ENCODE results near the gene MRM2. TPM values are rescaled to one million over a fixed set of nuclear protein-coding genes. Genes with fewer than 3 reads are reported as not detected.

The MRM2 gene
- polyA plus RNA-seq, 1 donor: 21.0 TPM

GRCh38 chr7:2266911-2267310 is 24.9 kb upstream of the MRM2 start:
- DNase-seq (ENCODE audit: low read depth): no peak

DNA sequence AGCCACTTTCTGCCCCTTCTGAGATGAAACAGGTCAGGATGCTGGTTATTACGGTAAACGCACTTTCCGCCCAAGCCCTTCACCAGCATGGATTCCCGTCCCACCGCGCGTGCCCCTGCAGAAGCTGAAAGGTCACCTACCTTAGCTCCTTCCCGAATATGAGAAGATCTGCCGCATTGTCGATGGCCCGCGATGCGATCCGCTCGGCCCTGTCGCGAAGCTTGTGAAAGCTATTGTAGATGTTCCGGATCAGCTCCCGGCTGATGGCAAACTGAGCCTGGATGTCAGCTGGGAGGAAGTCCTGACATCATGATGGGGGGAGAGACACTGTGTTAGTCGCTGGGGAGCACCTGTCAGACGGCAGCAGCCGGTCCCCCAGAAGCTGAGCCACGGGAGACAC is 22.2 kb upstream of the MRM2 start:
- DNase-seq (ENCODE audit: low read depth): no peak

- no peak for DNase-seq (ENCODE audit: low read depth)
Measured at GRCh38 chr7:2263176-2263575, 21.2 kb upstream of the MRM2 start.

GRCh38 chr7:2261611-2262010 is 19.6 kb upstream of the MRM2 start:
- no peak for DNase-seq (ENCODE audit: low read depth)

DNA sequence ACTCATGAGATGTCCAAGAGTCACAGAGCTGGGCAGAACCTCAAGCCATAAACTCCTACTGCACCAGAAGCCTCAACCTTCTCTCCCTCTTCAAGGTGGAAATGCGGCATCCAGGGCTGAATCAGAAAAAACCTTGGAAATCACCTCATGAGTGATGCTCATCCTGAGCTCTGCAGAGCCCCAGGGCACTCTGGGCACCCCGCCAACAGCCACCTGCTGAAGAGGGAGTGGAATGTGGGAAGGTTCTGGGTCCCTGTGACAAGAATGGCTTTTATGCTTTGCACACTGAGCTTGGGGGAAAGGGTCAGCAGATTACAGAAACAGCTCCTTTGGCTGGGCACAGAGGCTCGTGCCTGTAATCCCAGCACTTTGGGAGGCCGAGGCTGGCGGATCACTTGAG is 18.8 kb upstream of the MRM2 start:
- no peak for DNase-seq (ENCODE audit: low read depth)

DNA sequence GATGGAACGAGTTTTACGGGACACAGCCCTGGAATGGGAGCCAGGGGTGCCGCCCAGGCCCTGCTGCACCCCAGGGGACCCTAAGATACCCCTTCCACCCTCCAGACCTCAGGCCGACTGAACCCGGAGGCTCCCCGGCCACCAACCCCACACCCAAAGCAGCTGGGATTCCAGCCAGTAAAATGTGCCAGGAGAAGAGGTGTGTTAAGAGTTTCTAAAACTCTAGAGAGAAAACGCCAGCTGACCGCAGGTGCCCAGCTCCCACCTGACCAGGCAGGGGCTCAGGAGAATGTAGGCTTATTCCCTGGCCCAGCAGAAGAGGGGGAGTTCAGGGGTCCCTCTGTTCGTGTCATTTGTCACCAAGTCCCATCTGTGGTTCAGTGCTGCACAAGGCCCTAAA is 17.5 kb upstream of the MRM2 start:
- DNase-seq (ENCODE audit: low read depth): no peak

DNA sequence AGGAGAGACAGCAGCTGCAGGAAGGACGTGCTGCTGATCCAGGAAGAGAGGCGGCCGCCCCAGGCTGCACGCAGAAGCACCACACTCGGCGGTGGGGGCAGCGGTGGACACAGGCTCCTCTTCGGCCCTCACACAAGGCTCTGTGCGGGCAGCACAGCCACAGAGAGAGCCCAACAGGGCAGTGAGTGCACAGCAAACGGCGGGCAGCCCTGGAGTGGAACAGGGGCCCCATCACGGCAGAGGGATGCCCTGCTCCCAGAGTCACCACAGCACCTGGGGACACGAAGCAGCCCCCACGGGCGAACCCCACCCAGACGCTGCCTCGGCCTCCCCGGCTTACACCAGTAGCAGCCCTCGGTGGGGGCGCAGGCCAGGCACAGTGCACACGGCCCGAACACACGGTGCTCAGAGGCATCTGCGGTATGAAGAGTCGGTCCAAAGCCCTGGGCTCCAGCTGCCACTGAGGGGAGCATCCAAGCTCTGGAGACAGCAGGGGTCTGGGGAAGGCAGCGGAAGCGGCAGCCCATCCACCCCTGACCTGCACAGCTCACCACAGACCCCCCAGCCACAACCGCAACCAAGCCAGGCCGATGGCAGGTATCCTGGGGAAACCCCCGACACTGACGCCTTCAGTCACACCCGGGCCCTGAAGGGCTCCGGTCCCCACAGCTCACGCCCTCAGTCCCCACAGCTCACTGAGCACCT is 16.8 kb upstream of the MRM2 start:
- no peak for DNase-seq (ENCODE audit: low read depth)

- DNase-seq (ENCODE audit: low read depth): no peak
Measured at GRCh38 chr7:2257651-2258050, 15.6 kb upstream of the MRM2 start.

DNA sequence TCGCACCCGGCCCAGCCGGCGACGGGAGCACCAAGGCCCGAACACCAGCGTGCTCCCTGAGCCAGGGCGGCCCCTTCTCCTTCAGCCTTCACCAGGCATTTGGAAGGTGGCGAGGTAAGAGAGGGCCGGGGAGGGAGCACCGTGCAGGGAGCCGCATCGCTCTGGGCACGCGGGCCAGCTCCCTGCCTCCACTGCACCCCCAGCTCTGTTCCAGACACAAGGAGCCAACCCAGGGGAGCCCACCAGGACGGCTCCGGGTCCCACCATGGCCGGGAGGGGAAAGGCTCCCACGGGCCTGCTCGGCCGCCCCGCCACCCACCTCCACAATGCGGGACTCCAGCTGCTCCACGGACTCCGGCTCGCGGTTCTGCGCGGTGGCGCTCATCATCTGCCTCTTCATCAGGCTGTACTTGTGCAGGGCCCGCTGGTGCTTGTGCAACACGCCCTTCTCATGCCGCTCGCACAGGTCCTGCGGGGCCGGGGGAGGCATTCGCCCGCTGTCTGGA is 15.1 kb upstream of the MRM2 start:
- no peak for DNase-seq (ENCODE audit: low read depth)

GRCh38 chr7:2256306-2257045 is 14.5 kb upstream of the MRM2 start:
- DNase-seq (ENCODE audit: low read depth): no peak

DNA sequence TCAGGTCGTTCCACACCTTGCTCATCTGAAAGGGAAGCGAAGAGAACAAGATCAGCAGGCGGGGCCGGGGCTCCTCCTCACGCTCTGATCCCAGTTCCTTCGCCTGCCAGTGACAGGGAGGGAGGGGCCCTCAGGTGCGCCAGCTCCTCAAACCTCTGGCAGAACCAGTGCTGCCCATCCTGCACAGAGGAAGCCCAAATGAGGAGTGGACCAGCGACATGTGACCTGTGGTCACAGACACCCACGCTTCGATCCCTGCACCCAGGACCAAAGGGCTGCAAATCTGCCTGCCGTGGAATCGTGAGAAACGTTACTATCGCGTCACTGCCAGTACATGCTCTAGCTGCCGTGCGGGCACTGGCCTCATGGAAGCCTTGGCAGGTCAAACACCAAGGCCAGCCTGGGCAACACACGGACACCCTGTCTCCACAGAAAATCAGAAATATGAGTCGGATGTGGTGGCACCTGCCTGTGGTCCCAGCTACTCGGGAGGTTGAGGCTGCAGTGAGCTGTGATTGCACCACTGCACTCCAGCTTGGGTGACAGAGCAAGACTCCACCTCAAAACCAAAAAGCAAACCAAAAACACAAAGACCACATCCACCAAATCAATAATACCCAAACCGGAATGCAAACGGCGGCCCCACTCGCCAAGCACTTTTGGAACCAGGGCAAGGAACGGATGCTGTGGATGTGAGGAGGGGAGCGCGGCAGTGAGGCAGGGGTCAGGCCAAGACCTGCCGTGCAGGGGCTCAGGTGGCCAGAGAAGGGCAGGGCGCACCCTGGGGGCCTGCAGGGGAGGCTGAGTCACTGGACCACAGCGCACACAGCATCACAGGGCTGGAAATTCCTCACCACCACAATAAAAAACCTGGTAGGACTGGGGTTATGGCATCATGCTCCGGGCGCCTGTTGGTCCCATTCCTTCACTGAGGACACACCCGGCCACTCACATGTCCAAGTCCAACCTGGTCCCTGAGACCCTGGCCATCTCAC is 13.4 kb upstream of the MRM2 start:
- DNase-seq (ENCODE audit: low read depth): no peak

DNA sequence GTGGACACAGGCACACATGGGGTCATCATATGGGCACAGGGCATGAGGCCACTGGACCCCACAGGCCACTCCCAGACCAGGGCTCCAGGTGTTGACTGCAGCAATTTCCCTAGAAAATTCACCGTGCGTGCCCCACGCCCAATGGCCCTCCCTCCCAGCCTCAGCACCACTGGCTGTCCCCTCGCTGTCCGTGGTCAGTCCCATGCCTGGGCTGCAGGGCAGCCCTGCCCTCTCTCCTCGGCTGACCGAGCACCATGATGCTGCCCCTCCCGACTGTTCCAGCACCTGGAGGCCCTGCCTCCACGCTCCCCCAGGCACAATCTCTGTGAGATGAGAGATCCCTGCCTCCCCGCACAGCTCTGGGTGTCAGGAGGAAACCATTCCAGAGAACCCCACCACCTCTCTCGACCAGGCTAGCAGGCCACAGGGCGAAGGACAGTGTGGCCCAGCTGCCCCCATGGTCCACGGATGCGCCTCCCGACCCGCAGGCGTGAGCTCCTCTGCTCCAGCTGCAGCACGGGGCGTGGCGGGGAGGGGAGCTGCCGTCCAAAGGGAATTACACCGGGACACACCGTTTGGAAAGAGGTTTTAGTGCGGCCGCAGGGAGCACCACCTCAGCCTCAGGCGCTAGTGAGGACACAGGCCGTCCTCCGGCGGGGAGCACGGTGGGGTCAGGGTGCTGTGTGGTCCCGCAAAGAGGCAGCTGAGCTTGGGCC is 12.6 kb upstream of the MRM2 start:
- no peak for DNase-seq (ENCODE audit: low read depth)

GRCh38 chr7:2253525-2254244 is 11.7 kb upstream of the MRM2 start:
- no peak for DNase-seq (ENCODE audit: low read depth)

GRCh38 chr7:2253021-2253420 is 11.0 kb upstream of the MRM2 start:
- DNase-seq (ENCODE audit: low read depth): no peak

GRCh38 chr7:2251841-2252771 is 10.1 kb upstream of the MRM2 start:
- no peak for DNase-seq (ENCODE audit: low read depth)

DNA sequence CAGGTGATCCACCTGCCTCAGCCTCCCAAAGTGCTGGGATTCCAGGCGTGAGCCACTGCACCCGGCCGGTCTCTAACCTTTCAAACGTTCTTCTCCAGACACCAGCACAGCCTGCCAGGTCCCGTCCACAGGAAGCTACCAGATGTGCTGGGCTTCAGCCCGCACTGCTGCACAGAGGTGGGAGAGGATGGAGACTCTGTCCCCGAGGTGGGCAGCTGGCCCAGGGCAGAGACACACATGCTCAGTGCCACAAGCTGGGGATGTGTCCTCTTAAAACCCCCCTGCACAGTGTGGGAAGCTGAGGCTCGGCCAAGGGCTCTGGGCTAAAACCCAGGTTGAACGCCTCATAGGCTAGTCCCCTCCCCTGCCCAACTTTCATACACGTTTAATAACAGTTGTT is 9.4 kb upstream of the MRM2 start:
- no peak for DNase-seq (ENCODE audit: low read depth)

GRCh38 chr7:2249744-2250323 is 7.8 kb upstream of the MRM2 start:
- no peak for DNase-seq (ENCODE audit: low read depth)

DNA sequence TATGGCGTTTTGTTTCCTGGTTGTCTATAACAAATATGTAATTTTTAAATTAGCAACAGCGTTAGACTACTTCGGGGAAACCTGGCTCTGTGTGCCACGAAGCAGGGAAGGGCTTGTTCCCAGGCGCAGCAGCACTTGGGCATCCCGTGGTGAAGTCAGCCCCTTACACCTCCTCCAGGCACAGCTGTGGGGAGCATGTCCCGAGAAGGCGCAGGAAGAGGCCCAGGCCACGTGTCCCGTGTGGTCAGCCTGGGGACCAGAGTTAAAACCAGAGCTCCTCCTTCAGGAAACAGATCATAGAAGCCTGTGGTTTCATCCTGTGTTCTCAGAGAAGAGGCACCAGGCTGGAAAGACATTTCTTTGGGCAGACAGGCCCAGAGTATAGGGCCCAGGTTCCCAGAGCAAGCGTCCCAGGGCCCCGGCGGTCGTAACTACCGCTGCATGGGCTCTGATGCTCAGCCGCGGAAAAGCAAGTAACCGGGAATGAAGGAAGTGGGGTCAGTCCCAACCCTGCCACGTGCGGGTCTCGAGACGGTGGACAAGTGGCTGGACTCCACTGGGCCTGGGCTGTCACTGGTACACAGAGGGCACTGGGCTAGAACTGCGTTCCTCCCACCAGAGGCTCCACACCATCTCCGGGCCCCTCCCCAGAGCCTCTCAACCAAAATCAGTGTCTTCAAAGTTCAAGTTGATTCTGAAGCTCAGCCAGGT is 7.1 kb upstream of the MRM2 start:
- DNase-seq (ENCODE audit: low read depth): peak; percentile 71
